KBM-7 (cell line): ENCODE measurements around the gene BORCS8.

ENCODE experiments used
- DNase-seq: peaks from one replicate; pipeline ENCODE4 v3.0.0-alpha.2; 2015
- in situ Hi-C: fragments of 300-500 bp; cut with MboI; formaldehyde crosslinking; loops from 2 replicates; pipeline ENCODE4 v1.14.3; 2020; ENCODE audit warnings: low sequenced_read_pairs, low pct_unique_long_range_greater_than_20kb, mixed read lengths

Gene BORCS8

GRCh38 chr19:19132912-19133311, 59.0 kb downstream of the BORCS8 start:
- DNase-seq, result no peak
- in situ Hi-C loops, result no loop called here

- in situ Hi-C loops, result no loop called here
- no peak for DNase-seq
Measured at GRCh38 chr19:19131989-19132388, 60.0 kb downstream of the BORCS8 start.
